ENCODE data around the gene KANSL1. TPM values are rescaled to one million over a fixed set of nuclear protein-coding genes. Genes with fewer than 3 reads are reported as not detected.
A peak's percentile ranks its signal among the peaks of the same experiment; 100 is the strongest.

The KANSL1 gene
- total RNA-seq, 2 experiments from 2014 or later, result 60.9 to 65.5 TPM

GRCh38 chr17:46080118-46081017, 112.9 kb downstream of the KANSL1 start:
- Mint-ChIP-seq H3K9me3 (no peaks in the 10 kb centered on the region), H3K27ac (no peak overlapping the region), H3K27me3 (no peaks in the 10 kb centered on the region), H3K36me3 (peaks cover 36% of the 10 kb centered on the region), H3K4me1 (peaks cover 44% of the 10 kb centered on the region), H3K4me3 (no peak overlapping the region)
- DNase-seq, result no peak

DNA sequence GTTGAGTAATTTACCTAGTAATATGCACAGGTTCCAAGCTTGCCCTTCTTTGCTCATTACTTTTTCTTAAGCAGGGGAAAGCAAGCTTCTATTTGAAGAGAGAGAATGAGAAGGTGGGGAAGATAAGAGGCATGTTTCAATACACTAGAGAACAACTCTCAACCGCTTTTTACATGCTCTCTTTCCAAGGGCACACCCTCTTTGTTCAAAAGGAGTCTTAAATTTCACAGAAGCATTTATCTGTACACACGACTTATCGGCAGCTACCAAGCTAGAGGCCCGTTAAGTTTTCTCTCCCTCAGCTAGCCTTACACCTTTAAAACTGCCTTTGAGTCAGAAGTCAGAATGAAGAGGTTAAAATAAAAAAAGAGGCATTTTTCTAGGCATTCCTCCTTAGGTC, 114.6 kb downstream of the KANSL1 start:
- Mint-ChIP-seq H3K36me3 (peaks cover 25% of the 10 kb centered on the region), H3K27ac (no peak overlapping the region), H3K4me3 (no peak overlapping the region), H3K4me1 (peaks cover 36% of the 10 kb centered on the region), H3K27me3 (no peaks in the 10 kb centered on the region), H3K9me3 (no peaks in the 10 kb centered on the region)
- no peak for DNase-seq

DNA sequence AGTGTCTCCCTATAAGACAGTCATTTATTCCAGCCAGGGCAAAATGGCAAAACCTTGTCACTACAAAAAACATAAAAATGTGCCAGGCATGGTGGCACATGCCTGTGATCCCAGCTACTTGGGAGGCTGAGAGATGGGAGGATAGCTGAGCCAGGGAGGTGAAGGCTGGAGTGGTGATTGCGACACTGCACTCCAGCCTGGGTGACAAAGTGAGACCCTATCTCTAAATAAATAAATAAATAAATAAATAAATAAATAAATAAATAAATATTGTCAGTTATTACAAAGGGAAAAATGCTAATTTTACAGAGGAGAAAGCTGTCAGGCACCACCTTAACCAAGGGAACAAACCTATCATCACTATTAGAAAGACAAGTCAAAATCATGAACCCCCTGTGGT, 118.7 kb downstream of the KANSL1 start:
- peaks cover 30% of the 10 kb centered on the region for H3K4me1 Mint-ChIP-seq
- H3K9me3 Mint-ChIP-seq, result no peaks in the 10 kb centered on the region
- no peaks in the 10 kb centered on the region for H3K27me3 Mint-ChIP-seq
- no peak for DNase-seq
- no peak overlapping the region for H3K27ac Mint-ChIP-seq
- no peak overlapping the region for H3K4me3 Mint-ChIP-seq
- H3K36me3 Mint-ChIP-seq, result peaks cover 19% of the 10 kb centered on the region

DNA sequence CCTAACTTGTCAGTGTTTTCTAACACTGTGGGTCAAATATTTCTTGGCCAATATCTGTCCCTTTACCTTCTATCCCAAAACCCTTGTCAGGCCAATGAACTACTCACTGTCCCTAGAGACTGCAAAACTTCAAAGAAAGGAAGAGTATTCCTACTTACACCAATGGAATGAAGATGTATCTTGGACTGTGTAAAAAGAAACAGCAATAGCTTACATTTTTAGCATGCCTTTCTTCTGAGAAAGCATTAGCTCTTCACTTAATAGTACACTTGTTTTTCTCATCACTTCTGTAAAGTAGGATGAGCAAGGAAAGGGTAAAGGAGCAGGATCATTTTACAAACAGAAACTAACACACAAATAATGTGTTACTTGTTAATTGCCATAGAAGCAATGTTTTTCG, 120.2 kb downstream of the KANSL1 start:
- peaks cover 26% of the 10 kb centered on the region for H3K4me1 Mint-ChIP-seq
- H3K27me3 Mint-ChIP-seq, result no peaks in the 10 kb centered on the region
- no peak overlapping the region for H3K4me3 Mint-ChIP-seq
- peaks cover 17% of the 10 kb centered on the region for H3K36me3 Mint-ChIP-seq
- H3K27ac Mint-ChIP-seq, result no peak overlapping the region
- no peaks in the 10 kb centered on the region for H3K9me3 Mint-ChIP-seq
- DNase-seq, result no peak

GRCh38 chr17:46071796-46072195, 121.4 kb downstream of the KANSL1 start:
- H3K4me3 Mint-ChIP-seq, result no peak overlapping the region
- H3K9me3 Mint-ChIP-seq, result no peaks in the 10 kb centered on the region
- peak overlapping the region; percentile 6 for H3K27ac Mint-ChIP-seq
- H3K36me3 Mint-ChIP-seq, result peaks cover 24% of the 10 kb centered on the region
- DNase-seq, result no peak
- no peaks in the 10 kb centered on the region for H3K27me3 Mint-ChIP-seq
- peaks cover 32% of the 10 kb centered on the region for H3K4me1 Mint-ChIP-seq

DNA sequence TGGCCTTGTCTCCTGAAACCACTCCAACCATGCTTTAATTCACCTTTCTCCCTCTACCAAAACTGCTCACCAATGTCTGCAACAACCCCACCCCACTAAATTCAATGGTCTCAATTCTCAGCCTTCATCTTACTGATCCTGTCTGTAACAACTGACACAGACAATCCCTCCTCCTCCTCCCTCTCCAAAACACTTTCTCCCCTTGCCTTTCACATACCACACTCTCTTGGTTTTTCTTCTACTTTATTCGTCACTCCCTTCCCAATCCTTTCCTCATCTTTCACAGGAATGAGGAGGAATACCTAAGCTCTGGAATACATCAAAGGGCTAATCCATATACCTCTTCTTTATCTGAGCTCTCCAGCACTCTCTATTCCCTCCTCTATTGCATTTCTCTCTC, 128.8 kb downstream of the KANSL1 start:
- peaks cover 21% of the 10 kb centered on the region for H3K36me3 Mint-ChIP-seq
- H3K27me3 Mint-ChIP-seq, result no peaks in the 10 kb centered on the region
- H3K4me1 Mint-ChIP-seq, result peaks cover 20% of the 10 kb centered on the region
- DNase-seq, result no peak
- H3K27ac Mint-ChIP-seq, result peak overlapping the region; percentile 50
- H3K4me3 Mint-ChIP-seq, result no peak overlapping the region
- no peaks in the 10 kb centered on the region for H3K9me3 Mint-ChIP-seq

GRCh38 chr17:46063241-46063640, 130.0 kb downstream of the KANSL1 start:
- no peak overlapping the region for H3K27ac Mint-ChIP-seq
- H3K9me3 Mint-ChIP-seq, result no peaks in the 10 kb centered on the region
- H3K4me1 Mint-ChIP-seq, result peaks cover 33% of the 10 kb centered on the region
- no peak for DNase-seq
- no peaks in the 10 kb centered on the region for H3K27me3 Mint-ChIP-seq
- no peak overlapping the region for H3K4me3 Mint-ChIP-seq
- H3K36me3 Mint-ChIP-seq, result peaks cover 30% of the 10 kb centered on the region

DNA sequence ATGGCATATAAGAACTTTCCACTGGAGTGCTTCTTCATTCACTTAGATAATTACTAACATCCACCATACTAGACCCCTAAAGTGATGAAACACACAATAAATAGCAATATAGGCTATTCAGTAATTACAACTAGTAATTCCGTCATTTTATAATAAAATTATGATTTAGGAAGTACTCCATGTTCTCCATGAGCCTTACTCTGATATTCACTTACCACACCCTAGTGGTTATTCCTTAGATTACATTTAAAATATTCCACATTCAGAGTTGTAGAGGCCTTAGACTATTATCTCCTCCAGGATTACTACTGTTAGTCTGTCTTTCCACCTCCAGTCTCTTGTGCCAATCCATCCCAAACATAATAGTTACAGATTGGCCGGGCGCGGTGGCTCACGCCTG, 131.8 kb downstream of the KANSL1 start:
- no peaks in the 10 kb centered on the region for H3K27me3 Mint-ChIP-seq
- peaks cover 26% of the 10 kb centered on the region for H3K36me3 Mint-ChIP-seq
- DNase-seq, result no peak
- peaks cover 40% of the 10 kb centered on the region for H3K4me1 Mint-ChIP-seq
- H3K9me3 Mint-ChIP-seq, result no peaks in the 10 kb centered on the region
- no peak overlapping the region for H3K27ac Mint-ChIP-seq
- H3K4me3 Mint-ChIP-seq, result no peak overlapping the region

- Mint-ChIP-seq H3K4me1 (peaks cover 42% of the 10 kb centered on the region), H3K4me3 (no peak overlapping the region)
Observed at GRCh38 chr17:46060461-46060860, 132.8 kb downstream of the KANSL1 start.

GRCh38 chr17:46059486-46059885, 133.7 kb downstream of the KANSL1 start:
- H3K36me3 Mint-ChIP-seq, result peaks cover 28% of the 10 kb centered on the region
- peak overlapping the region; percentile 80 for H3K27ac Mint-ChIP-seq
- H3K4me1 Mint-ChIP-seq, result peaks cover 43% of the 10 kb centered on the region
- H3K4me3 Mint-ChIP-seq, result no peak overlapping the region
- DNase-seq, result no peak
- no peaks in the 10 kb centered on the region for H3K27me3 Mint-ChIP-seq
- H3K9me3 Mint-ChIP-seq, result peaks cover under 1% of the 10 kb centered on the region

More at GRCh38 chr17:46060461-46060860, 132.8 kb downstream of the KANSL1 start:
- DNase-seq, result no peak
- H3K9me3 Mint-ChIP-seq, result no peaks in the 10 kb centered on the region
- peak overlapping the region; percentile 3 for H3K27ac Mint-ChIP-seq
- peaks cover 25% of the 10 kb centered on the region for H3K36me3 Mint-ChIP-seq
- H3K27me3 Mint-ChIP-seq, result no peaks in the 10 kb centered on the region

GRCh38 chr17:46057366-46057765, 135.9 kb downstream of the KANSL1 start:
- Mint-ChIP-seq H3K27ac (peak overlapping the region; percentile 54), H3K27me3 (no peaks in the 10 kb centered on the region), H3K4me1 (peaks cover 49% of the 10 kb centered on the region), H3K9me3 (peaks cover 8% of the 10 kb centered on the region), H3K36me3 (peaks cover 40% of the 10 kb centered on the region), H3K4me3 (no peak overlapping the region)
- DNase-seq, result no peak

DNA sequence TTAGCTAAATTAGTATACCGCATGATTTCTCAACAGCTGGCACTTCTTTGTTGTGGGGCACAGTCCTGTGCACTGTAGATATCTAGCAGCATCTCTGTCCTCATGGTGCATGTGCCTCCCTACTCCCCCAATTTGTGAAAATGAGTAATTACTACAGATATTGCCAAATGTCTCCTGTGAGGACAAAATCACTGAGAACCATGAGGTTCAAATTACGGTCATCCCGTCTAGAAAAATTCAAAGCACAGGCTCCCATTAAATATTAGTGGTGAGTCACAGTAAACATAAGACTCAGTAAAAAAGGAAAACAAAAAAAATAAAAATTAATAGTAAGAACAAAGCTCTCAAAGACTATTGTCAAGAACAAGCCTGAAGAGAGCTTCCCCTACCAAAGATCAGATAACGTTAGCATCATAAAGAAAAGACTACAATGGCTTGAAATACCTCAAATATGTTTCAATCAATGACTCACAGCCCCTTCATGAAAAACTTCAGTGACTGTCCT, 136.4 kb downstream of the KANSL1 start:
- Mint-ChIP-seq H3K4me1 (peaks cover 52% of the 10 kb centered on the region), H3K27ac (peak overlapping the region; percentile 80), H3K27me3 (no peaks in the 10 kb centered on the region), H3K9me3 (peaks cover 11% of the 10 kb centered on the region), H3K36me3 (peaks cover 43% of the 10 kb centered on the region), H3K4me3 (no peak overlapping the region)
- DNase-seq, result no peak

GRCh38 chr17:46053911-46054534, 139.2 kb downstream of the KANSL1 start:
- Mint-ChIP-seq H3K27me3 (no peaks in the 10 kb centered on the region), H3K9me3 (peaks cover 11% of the 10 kb centered on the region), H3K36me3 (peaks cover 60% of the 10 kb centered on the region), H3K4me3 (no peak overlapping the region), H3K4me1 (peaks cover 60% of the 10 kb centered on the region), H3K27ac (peak overlapping the region; percentile 66)
- DNase-seq, result no peak

- no peak for DNase-seq
- Mint-ChIP-seq H3K4me1 (peaks cover 53% of the 10 kb centered on the region), H3K9me3 (peaks cover 11% of the 10 kb centered on the region), H3K36me3 (peaks cover 67% of the 10 kb centered on the region), H3K27ac (no peak overlapping the region), H3K4me3 (no peak overlapping the region), H3K27me3 (no peaks in the 10 kb centered on the region)
Observed at GRCh38 chr17:46049656-46050055, 143.6 kb downstream of the KANSL1 start.

GRCh38 chr17:46047856-46048255, 145.4 kb downstream of the KANSL1 start:
- no peak overlapping the region for H3K27ac Mint-ChIP-seq
- H3K27me3 Mint-ChIP-seq, result no peaks in the 10 kb centered on the region
- peaks cover 4% of the 10 kb centered on the region for H3K9me3 Mint-ChIP-seq
- peaks cover 62% of the 10 kb centered on the region for H3K36me3 Mint-ChIP-seq
- peaks cover 50% of the 10 kb centered on the region for H3K4me1 Mint-ChIP-seq
- no peak overlapping the region for H3K4me3 Mint-ChIP-seq
- no peak for DNase-seq
